GM23338 (cell line): ENCODE results near the gene AGPAT4.

Experiments
- CREB1 ChIP-seq: fragments of 250-450 bp; sonication (Bioruptor Pico); IDR thresholded peaks from 2 replicates; pipeline ENCODE4 v1.5.0; 2020; ENCODE audit warnings: low read depth, mild to moderate bottlenecking, moderate library complexity
- EZH2 ChIP-seq: fragments of 200-600 bp; sonication (generic); IDR thresholded peaks from one replicate; pipeline ENCODE4 v1.8.0; 2017; ENCODE audit warnings: antibody characterized with exemption, mild to moderate bottlenecking, low read depth; ENCODE audit not compliant: unreplicated experiment
- EZH2phosphoT487 ChIP-seq: fragments of 200-600 bp; sonication (generic); IDR thresholded peaks from one replicate; pipeline ENCODE4 v1.8.1; 2018; ENCODE audit warnings: antibody characterized with exemption; ENCODE audit not compliant: unreplicated experiment
- JUNB ChIP-seq: IDR thresholded peaks from one replicate; pipeline ENCODE4 v1.6.1; 2016; ENCODE audit warnings: antibody characterized with exemption; ENCODE audit not compliant: unreplicated experiment
- NANOG ChIP-seq: IDR thresholded peaks from 2 replicates; pipeline ENCODE4 v1.6.1; 2016; ENCODE audit warnings: antibody characterized with exemption, borderline replicate concordance
- POLR2AphosphoS5 ChIP-seq: IDR thresholded peaks from 2 replicates; pipeline ENCODE4 v1.6.1; 2016; ENCODE audit warnings: antibody characterized with exemption, low read depth
- STAT1 ChIP-seq: IDR thresholded peaks from one replicate; pipeline ENCODE4 v1.6.1; 2016; ENCODE audit warnings: antibody characterized with exemption; ENCODE audit not compliant: unreplicated experiment
- ZNF331 ChIP-seq: fragments of 250-450 bp; sonication (Bioruptor Pico); IDR thresholded peaks from 2 replicates; pipeline ENCODE4 v1.5.0; 2020; ENCODE audit warnings: low read depth, mild to moderate bottlenecking, moderate library complexity
- TF ChIP-seq, protein P1 (sequence below), 2 experiments: fragments of 200-600 bp in 1 of 2; sonication (generic) in 1 of 2; conservative IDR thresholded peaks; 2 replicates each; pipeline versions ENCODE4 v1.5.1 to v1.6.1; 2016 to 2017; ENCODE audit warnings: antibody characterized with exemption in 2 of 2, low read depth in 2 of 2, mild to moderate bottlenecking in 2 of 2, moderate library complexity in 1 of 2
- TF ChIP-seq, protein P2 (sequence below): IDR thresholded peaks from one replicate; pipeline ENCODE4 v1.6.1; 2018; ENCODE audit warnings: antibody characterized with exemption; ENCODE audit not compliant: unreplicated experiment

GRCh38 chr6:161284653-161285052 is 10.8 kb upstream of the AGPAT4 start:
- TF ChIP-seq, protein P1, sequence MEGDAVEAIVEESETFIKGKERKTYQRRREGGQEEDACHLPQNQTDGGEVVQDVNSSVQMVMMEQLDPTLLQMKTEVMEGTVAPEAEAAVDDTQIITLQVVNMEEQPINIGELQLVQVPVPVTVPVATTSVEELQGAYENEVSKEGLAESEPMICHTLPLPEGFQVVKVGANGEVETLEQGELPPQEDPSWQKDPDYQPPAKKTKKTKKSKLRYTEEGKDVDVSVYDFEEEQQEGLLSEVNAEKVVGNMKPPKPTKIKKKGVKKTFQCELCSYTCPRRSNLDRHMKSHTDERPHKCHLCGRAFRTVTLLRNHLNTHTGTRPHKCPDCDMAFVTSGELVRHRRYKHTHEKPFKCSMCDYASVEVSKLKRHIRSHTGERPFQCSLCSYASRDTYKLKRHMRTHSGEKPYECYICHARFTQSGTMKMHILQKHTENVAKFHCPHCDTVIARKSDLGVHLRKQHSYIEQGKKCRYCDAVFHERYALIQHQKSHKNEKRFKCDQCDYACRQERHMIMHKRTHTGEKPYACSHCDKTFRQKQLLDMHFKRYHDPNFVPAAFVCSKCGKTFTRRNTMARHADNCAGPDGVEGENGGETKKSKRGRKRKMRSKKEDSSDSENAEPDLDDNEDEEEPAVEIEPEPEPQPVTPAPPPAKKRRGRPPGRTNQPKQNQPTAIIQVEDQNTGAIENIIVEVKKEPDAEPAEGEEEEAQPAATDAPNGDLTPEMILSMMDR (conservative IDR thresholded peaks at IDR 0.05; ENCODE audit: low read depth in 2 of 2) = no peak
- TF ChIP-seq EZH2 (no peak), STAT1 (no peak), EZH2phosphoT487 (no peak), ZNF331 (CRISPR knock-in tag) (no peak), POLR2AphosphoS5 (no peak), CREB1 (no peak), NANOG (no peak), JUNB (no peak)
- TF ChIP-seq, protein P2, sequence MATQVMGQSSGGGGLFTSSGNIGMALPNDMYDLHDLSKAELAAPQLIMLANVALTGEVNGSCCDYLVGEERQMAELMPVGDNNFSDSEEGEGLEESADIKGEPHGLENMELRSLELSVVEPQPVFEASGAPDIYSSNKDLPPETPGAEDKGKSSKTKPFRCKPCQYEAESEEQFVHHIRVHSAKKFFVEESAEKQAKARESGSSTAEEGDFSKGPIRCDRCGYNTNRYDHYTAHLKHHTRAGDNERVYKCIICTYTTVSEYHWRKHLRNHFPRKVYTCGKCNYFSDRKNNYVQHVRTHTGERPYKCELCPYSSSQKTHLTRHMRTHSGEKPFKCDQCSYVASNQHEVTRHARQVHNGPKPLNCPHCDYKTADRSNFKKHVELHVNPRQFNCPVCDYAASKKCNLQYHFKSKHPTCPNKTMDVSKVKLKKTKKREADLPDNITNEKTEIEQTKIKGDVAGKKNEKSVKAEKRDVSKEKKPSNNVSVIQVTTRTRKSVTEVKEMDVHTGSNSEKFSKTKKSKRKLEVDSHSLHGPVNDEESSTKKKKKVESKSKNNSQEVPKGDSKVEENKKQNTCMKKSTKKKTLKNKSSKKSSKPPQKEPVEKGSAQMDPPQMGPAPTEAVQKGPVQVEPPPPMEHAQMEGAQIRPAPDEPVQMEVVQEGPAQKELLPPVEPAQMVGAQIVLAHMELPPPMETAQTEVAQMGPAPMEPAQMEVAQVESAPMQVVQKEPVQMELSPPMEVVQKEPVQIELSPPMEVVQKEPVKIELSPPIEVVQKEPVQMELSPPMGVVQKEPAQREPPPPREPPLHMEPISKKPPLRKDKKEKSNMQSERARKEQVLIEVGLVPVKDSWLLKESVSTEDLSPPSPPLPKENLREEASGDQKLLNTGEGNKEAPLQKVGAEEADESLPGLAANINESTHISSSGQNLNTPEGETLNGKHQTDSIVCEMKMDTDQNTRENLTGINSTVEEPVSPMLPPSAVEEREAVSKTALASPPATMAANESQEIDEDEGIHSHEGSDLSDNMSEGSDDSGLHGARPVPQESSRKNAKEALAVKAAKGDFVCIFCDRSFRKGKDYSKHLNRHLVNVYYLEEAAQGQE = no peak
